Vagina (tissue), 2 donors: ENCODE results near the gene NEK4. TPM values are rescaled to one million over a fixed set of nuclear protein-coding genes. Genes with fewer than 3 reads are reported as not detected.

ENCODE experiments used
- DNase-seq, 2 donors: peaks; one replicate each; pipeline ENCODE4 v3.0.0-alpha.2; 2017; ENCODE audit errors: extremely low spot score in 2 of 2
- H3K27ac ChIP-seq: fragments of 200-600 bp; sonication (generic); one replicate; pipeline ENCODE4 v1.5.1; 2019
- H3K27me3 ChIP-seq: fragments of 200-600 bp; sonication (generic); one replicate; pipeline ENCODE4 v1.5.1; 2019
- H3K36me3 ChIP-seq, 2 donors: fragments of 200-600 bp; sonication (generic); one replicate each; pipeline ENCODE4 v1.5.1; 2017 to 2019
- H3K4me1 ChIP-seq: fragments of 200-600 bp; sonication (generic); one replicate; pipeline ENCODE4 v1.5.1; 2019
- H3K4me3 ChIP-seq, 2 donors: fragments of 200-600 bp; sonication (generic); 1 replicate in 1 of 2; 2 replicates in 1 of 2; pipeline ENCODE4 v1.5.1; 2016 to 2019
- H3K9me3 ChIP-seq: fragments of 200-600 bp; sonication (generic); one replicate; pipeline ENCODE4 v1.5.1; 2019
- CTCF ChIP-seq, 3 experiments: fragments of 450-650 bp in 2 of 3; fragments of 200-600 bp in 1 of 3; sonication (generic) in 1 of 3; IDR thresholded peaks; one replicate each; pipeline ENCODE4 v1.5.1; 2017 to 2019; ENCODE audit warnings: antibody characterized with exemption in 3 of 3, mild to moderate bottlenecking in 2 of 3, moderate library complexity in 2 of 3
- POLR2A ChIP-seq, 2 donors: fragments of 450-650 bp; IDR thresholded peaks; one replicate each; pipeline ENCODE4 v1.6.1; 2017; ENCODE audit warnings: antibody characterized with exemption in 2 of 2, mild to moderate bottlenecking in 2 of 2, moderate library complexity in 2 of 2
- POLR2AphosphoS5 ChIP-seq, 2 donors: sonication (generic); formaldehyde crosslinking; IDR thresholded peaks; one replicate each; pipeline ENCODE4 v1.9.0; 2017; ENCODE audit warnings: antibody characterized with exemption in 2 of 2, mild to moderate bottlenecking in 2 of 2, low read depth in 1 of 2; ENCODE audit not compliant: insufficient read depth in 1 of 2
- intact Hi-C: fragments of 100-400 bp; cut with DNase I; formaldehyde crosslinking; loops from one replicate; pipeline ENCODE4 v1.15.1; 2023
- total RNA-seq: library from RNA; depleted of rRNA; stranded (reverse); fragments of >200 nt; gene quantifications from one replicate; pipeline ENCODE4 v1.2.3, GENCODE V29; 2016

Gene NEK4
- total RNA-seq, 1 donor from 2014 or later, result 53.0 TPM

- no peak for TF ChIP-seq POLR2AphosphoS5 (IDR thresholded peaks at IDR 0.05; ENCODE audit: insufficient read depth in 1 of 2, low read depth in 1 of 2)
- TF ChIP-seq POLR2A (IDR thresholded peaks at IDR 0.05), result no peak
- no peak for TF ChIP-seq CTCF (IDR thresholded peaks at IDR 0.05)
- Histone ChIP-seq H3K9me3 (no peaks in the 10 kb centered on the region), H3K4me1 (peaks cover 54% of the 10 kb centered on the region), H3K27me3 (no peaks in the 10 kb centered on the region), H3K4me3 (peak overlapping the region; percentile 92 to 98), H3K36me3 (peaks cover 0 to 11% of the 10 kb centered on the region in 2 donors), H3K27ac (peak overlapping the region; percentile 90)
- DNase-seq, result peak in 1 of 2 donors; percentile 83
- intact Hi-C loops, result no loop called here
These were observed 65.9 kb downstream of the NEK4 start for GRCh38 chr3:52704611-52705437.

- peaks cover 54% of the 10 kb centered on the region for H3K4me1 ChIP-seq
- H3K4me3 ChIP-seq, result no peak overlapping the region
- H3K9me3 ChIP-seq, result no peaks in the 10 kb centered on the region
- no peak overlapping the region for H3K27ac ChIP-seq
- no peak for TF ChIP-seq POLR2A (IDR thresholded peaks at IDR 0.05)
- no peaks in the 10 kb centered on the region for H3K27me3 ChIP-seq
- DNase-seq, result no peak
- peaks cover 0 to 4% of the 10 kb centered on the region in 2 donors for H3K36me3 ChIP-seq
- intact Hi-C loops, result no loop called here
These were observed 67.4 kb downstream of the NEK4 start for GRCh38 chr3:52703341-52703740.

- no peak overlapping the region for H3K27ac ChIP-seq
- H3K4me1 ChIP-seq, result peaks cover 13% of the 10 kb centered on the region
- H3K27me3 ChIP-seq, result no peaks in the 10 kb centered on the region
- no peaks in the 10 kb centered on the region for H3K9me3 ChIP-seq
- TF ChIP-seq POLR2A (IDR thresholded peaks at IDR 0.05), result no peak
- no peak overlapping the region for H3K4me3 ChIP-seq
- intact Hi-C loops, result no loop called here
- DNase-seq, result no peak
- peaks cover 0 to 50% of the 10 kb centered on the region in 2 donors for H3K36me3 ChIP-seq
These were observed 73.1 kb downstream of the NEK4 start for GRCh38 chr3:52697632-52697965.

GRCh38 chr3:52696830-52697631, 73.7 kb downstream of the NEK4 start:
- no peak for TF ChIP-seq POLR2AphosphoS5 (IDR thresholded peaks at IDR 0.05; ENCODE audit: insufficient read depth in 1 of 2, low read depth in 1 of 2)
- no peak for TF ChIP-seq CTCF (IDR thresholded peaks at IDR 0.05)
- no peak for TF ChIP-seq POLR2A (IDR thresholded peaks at IDR 0.05)
- intact Hi-C loops, result no loop called here
- H3K27ac ChIP-seq, result no peak overlapping the region
- H3K4me3 ChIP-seq, result no peak overlapping the region
- H3K27me3 ChIP-seq, result no peaks in the 10 kb centered on the region
- peaks cover 0 to 56% of the 10 kb centered on the region in 2 donors for H3K36me3 ChIP-seq
- DNase-seq, result no peak
- no peaks in the 10 kb centered on the region for H3K9me3 ChIP-seq
- peaks cover 8% of the 10 kb centered on the region for H3K4me1 ChIP-seq

GRCh38 chr3:52695798-52696671, 74.7 kb downstream of the NEK4 start:
- H3K36me3 ChIP-seq, result peaks cover 0 to 66% of the 10 kb centered on the region in 2 donors
- no peak for DNase-seq

More at GRCh38 chr3:52695798-52696671, 74.7 kb downstream of the NEK4 start:
- Histone ChIP-seq H3K27me3 (no peaks in the 10 kb centered on the region), H3K4me1 (no peaks in the 10 kb centered on the region), H3K27ac (no peak overlapping the region), H3K4me3 (no peak overlapping the region), H3K9me3 (no peaks in the 10 kb centered on the region)
- TF ChIP-seq POLR2AphosphoS5 (IDR thresholded peaks at IDR 0.05; ENCODE audit: insufficient read depth in 1 of 2, low read depth in 1 of 2), result no peak
- TF ChIP-seq POLR2A (IDR thresholded peaks at IDR 0.05), result no peak
- no peak for TF ChIP-seq CTCF (IDR thresholded peaks at IDR 0.05)
- intact Hi-C loops, result no loop called here
